Activated CD4-positive, alpha-beta memory T cell treated with anti-CD3 and anti-CD28 coated beads for 36 hours (primary cell): ENCODE data around the gene ENTPD6. TPM values are rescaled to one million over a fixed set of nuclear protein-coding genes. Genes with fewer than 3 reads are reported as not detected.

ENCODE experiments used
- CTCF ChIA-PET: fragments of 350-600 bp; sonication (Branson Sonifier 250); formaldehyde crosslinking; loops from one replicate; lab custom pipeline; 2021; ENCODE audit warnings: antibody characterized with exemption, inconsistent platforms; lab: Charles Lee
- POLR2A ChIA-PET: fragments of 350-600 bp; sonication (Branson Sonifier 250); formaldehyde crosslinking; loops from one replicate; lab custom pipeline; 2021; ENCODE audit warnings: antibody characterized with exemption; lab: Charles Lee
- DNase-seq: peaks from one replicate; pipeline ENCODE4 v3.0.0-alpha.2; 2020
- H3K27ac Mint-ChIP-seq: one replicate; pipeline ENCODE4 v1.8.0; 2021; ENCODE audit warnings: mixed read lengths
- H3K27me3 Mint-ChIP-seq: one replicate; pipeline ENCODE4 v1.8.0; 2021; ENCODE audit warnings: mixed read lengths
- H3K36me3 Mint-ChIP-seq: one replicate; pipeline ENCODE4 v1.8.0; 2021; ENCODE audit warnings: mixed read lengths
- H3K4me1 Mint-ChIP-seq: one replicate; pipeline ENCODE4 v1.8.0; 2021; ENCODE audit warnings: low read depth, mixed read lengths
- H3K4me3 Mint-ChIP-seq: one replicate; pipeline ENCODE4 v1.8.0; 2021; ENCODE audit warnings: mild to moderate bottlenecking, mixed read lengths
- H3K9me3 Mint-ChIP-seq: one replicate; pipeline ENCODE4 v1.8.0; 2021; ENCODE audit warnings: mixed read lengths
- intact Hi-C: fragments of 100-400 bp; cut with micrococcal nuclease; formaldehyde crosslinking; loops from one replicate; pipeline ENCODE4 v1.15.1; 2023
- total RNA-seq, 2 experiments: library from RNA; stranded (reverse); gene quantifications; one replicate each; pipeline ENCODE4 v1.2.3, GENCODE V29; 2021

Gene ENTPD6
- total RNA-seq, 2 experiments from 2014 or later: 48.5 to 51.0 TPM

- intact Hi-C loops: no loop called here
- Mint-ChIP-seq H3K4me1 (peaks cover 38% of the 10 kb centered on the region), H3K4me3 (no peak overlapping the region), H3K36me3 (no peaks in the 10 kb centered on the region), H3K27ac (no peak overlapping the region), H3K9me3 (no peaks in the 10 kb centered on the region), H3K27me3 (no peaks in the 10 kb centered on the region)
- CTCF ChIA-PET: interaction anchor here (0.8 kb wide), 1 partner anchor 24 kb away, joined by 4 read pairs; no protein-coding TSS in a partner anchor
- DNase-seq: no peak
- POLR2A ChIA-PET: interaction anchor here (0.6 kb wide), 1 partner anchor 233 kb away, joined by 5 read pairs; no protein-coding TSS in a partner anchor
These were observed 7.6 kb downstream of the ENTPD6 start for GRCh38 chr20:25203089-25203488.

GRCh38 chr20:25203871-25204320, 8.4 kb downstream of the ENTPD6 start:
- no peaks in the 10 kb centered on the region for H3K27me3 Mint-ChIP-seq
- peaks cover 34% of the 10 kb centered on the region for H3K4me1 Mint-ChIP-seq
- CTCF ChIA-PET: no interaction called here
- no peak overlapping the region for H3K27ac Mint-ChIP-seq
- no peak for DNase-seq
- intact Hi-C loops: no loop called here
- H3K36me3 Mint-ChIP-seq: no peaks in the 10 kb centered on the region
- no peak overlapping the region for H3K4me3 Mint-ChIP-seq
- POLR2A ChIA-PET: no interaction called here
- no peaks in the 10 kb centered on the region for H3K9me3 Mint-ChIP-seq

GRCh38 chr20:25204550-25205276, 9.2 kb downstream of the ENTPD6 start:
- Mint-ChIP-seq H3K9me3 (no peaks in the 10 kb centered on the region), H3K4me3 (no peak overlapping the region), H3K4me1 (peaks cover 26% of the 10 kb centered on the region), H3K27ac (no peak overlapping the region), H3K36me3 (no peaks in the 10 kb centered on the region), H3K27me3 (no peaks in the 10 kb centered on the region)
- intact Hi-C loops: no loop called here
- POLR2A ChIA-PET: no interaction called here
- no peak for DNase-seq
- CTCF ChIA-PET: no interaction called here

- Mint-ChIP-seq H3K27me3 (no peaks in the 10 kb centered on the region), H3K36me3 (no peaks in the 10 kb centered on the region), H3K27ac (no peak overlapping the region), H3K9me3 (no peaks in the 10 kb centered on the region), H3K4me3 (no peak overlapping the region), H3K4me1 (peaks cover 21% of the 10 kb centered on the region)
- DNase-seq: no peak
- POLR2A ChIA-PET: no interaction called here
- intact Hi-C loops: no loop called here
- CTCF ChIA-PET: no interaction called here
These were observed 10.0 kb downstream of the ENTPD6 start for GRCh38 chr20:25205277-25206062.

- Mint-ChIP-seq H3K27me3 (no peaks in the 10 kb centered on the region), H3K36me3 (no peaks in the 10 kb centered on the region), H3K27ac (no peak overlapping the region), H3K4me3 (no peak overlapping the region), H3K9me3 (no peaks in the 10 kb centered on the region), H3K4me1 (peaks cover 17% of the 10 kb centered on the region)
- CTCF ChIA-PET: no interaction called here
- intact Hi-C loops: no loop called here
- DNase-seq: no peak
- POLR2A ChIA-PET: no interaction called here
These were observed 10.5 kb downstream of the ENTPD6 start for GRCh38 chr20:25206063-25206403.

- intact Hi-C loops: no loop called here
- no peaks in the 10 kb centered on the region for H3K9me3 Mint-ChIP-seq
- peaks cover 16% of the 10 kb centered on the region for H3K4me1 Mint-ChIP-seq
- H3K27me3 Mint-ChIP-seq: no peaks in the 10 kb centered on the region
- H3K36me3 Mint-ChIP-seq: no peaks in the 10 kb centered on the region
- CTCF ChIA-PET: no interaction called here
- no peak for DNase-seq
- POLR2A ChIA-PET: no interaction called here
- no peak overlapping the region for H3K27ac Mint-ChIP-seq
- no peak overlapping the region for H3K4me3 Mint-ChIP-seq
These were observed 11.0 kb downstream of the ENTPD6 start for GRCh38 chr20:25206548-25206947.

GRCh38 chr20:25207149-25207959, 11.8 kb downstream of the ENTPD6 start:
- POLR2A ChIA-PET: no interaction called here
- DNase-seq: no peak
- Mint-ChIP-seq H3K27me3 (no peaks in the 10 kb centered on the region), H3K4me1 (peaks cover 16% of the 10 kb centered on the region), H3K4me3 (no peak overlapping the region), H3K9me3 (no peaks in the 10 kb centered on the region), H3K27ac (no peak overlapping the region), H3K36me3 (peaks cover 2% of the 10 kb centered on the region)
- intact Hi-C loops: no loop called here
- CTCF ChIA-PET: no interaction called here

- H3K36me3 Mint-ChIP-seq: peaks cover 2% of the 10 kb centered on the region
- DNase-seq: no peak
- POLR2A ChIA-PET: no interaction called here
These were observed 12.5 kb downstream of the ENTPD6 start for GRCh38 chr20:25207960-25208534.

GRCh38 chr20:25209400-25209799, 13.9 kb downstream of the ENTPD6 start:
- intact Hi-C loops: no loop called here
- Mint-ChIP-seq H3K27ac (no peak overlapping the region), H3K4me3 (no peak overlapping the region), H3K27me3 (no peaks in the 10 kb centered on the region), H3K36me3 (peaks cover 2% of the 10 kb centered on the region), H3K9me3 (no peaks in the 10 kb centered on the region), H3K4me1 (peaks cover 5% of the 10 kb centered on the region)
- CTCF ChIA-PET: no interaction called here
- POLR2A ChIA-PET: no interaction called here
- no peak for DNase-seq

More at GRCh38 chr20:25207960-25208534, 12.5 kb downstream of the ENTPD6 start:
- Mint-ChIP-seq H3K27me3 (no peaks in the 10 kb centered on the region), H3K9me3 (no peaks in the 10 kb centered on the region), H3K4me1 (peaks cover 16% of the 10 kb centered on the region), H3K27ac (no peak overlapping the region), H3K4me3 (no peak overlapping the region)
- CTCF ChIA-PET: no interaction called here
- intact Hi-C loops: no loop called here

GRCh38 chr20:25209911-25210310, 14.4 kb downstream of the ENTPD6 start:
- DNase-seq: no peak
- intact Hi-C loops: no loop called here
- Mint-ChIP-seq H3K4me1 (peaks cover under 1% of the 10 kb centered on the region), H3K27ac (no peak overlapping the region), H3K9me3 (no peaks in the 10 kb centered on the region), H3K27me3 (no peaks in the 10 kb centered on the region), H3K36me3 (peaks cover 2% of the 10 kb centered on the region), H3K4me3 (no peak overlapping the region)
- ChIA-PET CTCF (no interaction called here), POLR2A (no interaction called here)

- H3K27ac Mint-ChIP-seq: no peak overlapping the region
- no peak for DNase-seq
These were observed 15.8 kb downstream of the ENTPD6 start for GRCh38 chr20:25211273-25211672.

GRCh38 chr20:25212242-25212641, 16.7 kb downstream of the ENTPD6 start:
- H3K36me3 Mint-ChIP-seq: peaks cover 11% of the 10 kb centered on the region
- no peak for DNase-seq
- H3K9me3 Mint-ChIP-seq: no peaks in the 10 kb centered on the region
- ChIA-PET CTCF (no interaction called here), POLR2A (no interaction called here)
- no peaks in the 10 kb centered on the region for H3K4me1 Mint-ChIP-seq
- intact Hi-C loops: no loop called here
- no peak overlapping the region for H3K4me3 Mint-ChIP-seq
- H3K27me3 Mint-ChIP-seq: no peaks in the 10 kb centered on the region
- H3K27ac Mint-ChIP-seq: no peak overlapping the region

More at GRCh38 chr20:25211273-25211672, 15.8 kb downstream of the ENTPD6 start:
- intact Hi-C loops: no loop called here
- Mint-ChIP-seq H3K27me3 (no peaks in the 10 kb centered on the region), H3K9me3 (no peaks in the 10 kb centered on the region), H3K36me3 (peaks cover 7% of the 10 kb centered on the region), H3K4me1 (no peaks in the 10 kb centered on the region), H3K4me3 (no peak overlapping the region)
- ChIA-PET CTCF (interaction anchor here (1.0 kb wide), 1 partner anchor 187 kb away, joined by 3 read pairs; no protein-coding TSS in a partner anchor), POLR2A (no interaction called here)
